Hypothalamus (tissue), 51 donors: ENCODE results near the gene COLEC12.

Experiments
- DNase-seq, 51 donors: peaks; one replicate each; lab custom pipeline; 2025; lab: John Stamatoyannopoulos, UW

The COLEC12 gene

GRCh38 chr18:476251-476664 is 24.2 kb downstream of the COLEC12 start:
- peak in 1 of 51 donors; percentile 43 for DNase-seq

- peak in 1 of 51 donors; percentile 13 for DNase-seq
Measured at GRCh38 chr18:475202-476031, 25.1 kb downstream of the COLEC12 start.

GRCh38 chr18:474416-474815 is 26.1 kb downstream of the COLEC12 start:
- no peak for DNase-seq

GRCh38 chr18:473802-474201 is 26.7 kb downstream of the COLEC12 start:
- no peak for DNase-seq

- no peak for DNase-seq
Measured at GRCh38 chr18:471716-472115, 28.8 kb downstream of the COLEC12 start.

- no peak for DNase-seq
Measured at GRCh38 chr18:470661-471501, 29.6 kb downstream of the COLEC12 start.

GRCh38 chr18:468955-469790 is 31.3 kb downstream of the COLEC12 start:
- no peak for DNase-seq

GRCh38 chr18:463827-464541 is 36.5 kb downstream of the COLEC12 start:
- peak in 1 of 51 donors; percentile 3 for DNase-seq

GRCh38 chr18:463403-463802 is 37.1 kb downstream of the COLEC12 start:
- DNase-seq, result no peak

GRCh38 chr18:461762-462161 is 38.7 kb downstream of the COLEC12 start:
- no peak for DNase-seq

GRCh38 chr18:460791-461190 is 39.7 kb downstream of the COLEC12 start:
- no peak for DNase-seq

- DNase-seq, result no peak
Measured at GRCh38 chr18:459814-460593, 40.5 kb downstream of the COLEC12 start.

- DNase-seq, result no peak
Measured at GRCh38 chr18:457521-458412, 42.7 kb downstream of the COLEC12 start.

- DNase-seq, result peak in 4 of 51 donors; percentile 10 to 60 (median 22)
Measured at GRCh38 chr18:457140-457519, 43.4 kb downstream of the COLEC12 start.

GRCh38 chr18:456361-457139 is 44.0 kb downstream of the COLEC12 start:
- peak in 17 of 51 donors; percentile 16 to 60 (median 35) for DNase-seq

GRCh38 chr18:453400-453799 is 47.1 kb downstream of the COLEC12 start:
- DNase-seq, result no peak

GRCh38 chr18:452816-453215 is 47.7 kb downstream of the COLEC12 start:
- DNase-seq, result no peak
